H9 (cell line): Measurements from ENCODE around the gene PPP3CB. TPM values are rescaled to one million over a fixed set of nuclear protein-coding genes. Genes with fewer than 3 reads are reported as not detected.

Experiments
- DNase-seq: peaks from one replicate; pipeline ENCODE4 v3.0.0-alpha.2; 2017
- H2AFZ ChIP-seq: one replicate; pipeline ENCODE4 v1.6.1; 2013; ENCODE audit warnings: mild to moderate bottlenecking, low read length, control low read depth, moderate library complexity
- H2AK5ac ChIP-seq: 2 replicates; pipeline ENCODE4 v1.6.1; 2013; ENCODE audit warnings: low read length, control low read depth, mixed read lengths; ENCODE audit not compliant: insufficient read length
- H2BK120ac ChIP-seq: one replicate; pipeline ENCODE4 v1.6.1; 2013; ENCODE audit warnings: low read depth, mild to moderate bottlenecking, low read length, control low read depth, inconsistent platforms; ENCODE audit not compliant: poor library complexity, severe bottlenecking
- H2BK12ac ChIP-seq: 2 replicates; pipeline ENCODE4 v1.6.1; 2013; ENCODE audit warnings: low read length, control low read depth, mixed read lengths, low read depth; ENCODE audit not compliant: insufficient read length
- H2BK15ac ChIP-seq: 2 replicates; pipeline ENCODE4 v1.6.1; 2013; ENCODE audit warnings: low read depth, low read length, control low read depth
- H2BK20ac ChIP-seq: one replicate; pipeline ENCODE4 v1.6.1; 2013; ENCODE audit warnings: low read depth, mild to moderate bottlenecking, low read length, control low read depth, inconsistent platforms; ENCODE audit not compliant: poor library complexity, severe bottlenecking
- H2BK5ac ChIP-seq: 2 replicates; pipeline ENCODE4 v1.6.1; 2013; ENCODE audit warnings: low read length, control low read depth, mixed read lengths; ENCODE audit not compliant: insufficient read length
- H3K14ac ChIP-seq: 2 replicates; pipeline ENCODE4 v1.6.1; 2013; ENCODE audit warnings: low read length, control low read depth; ENCODE audit not compliant: insufficient read depth
- H3K18ac ChIP-seq: 2 replicates; pipeline ENCODE4 v1.6.1; 2013; ENCODE audit warnings: low read depth, mild to moderate bottlenecking, mixed read lengths, low read length, control low read depth; ENCODE audit not compliant: insufficient read length
- H3K23ac ChIP-seq: 2 replicates; pipeline ENCODE4 v1.6.1; 2013; ENCODE audit warnings: low read length, control low read depth, mixed read lengths, low read depth; ENCODE audit not compliant: insufficient read length
- H3K23me2 ChIP-seq: 2 replicates; pipeline ENCODE4 v1.6.1; 2013; ENCODE audit warnings: low read depth, mild to moderate bottlenecking, mixed read lengths, low read length, control low read depth; ENCODE audit not compliant: insufficient read length, poor library complexity, severe bottlenecking
- H3K27ac ChIP-seq: 2 replicates; pipeline ENCODE4 v1.5.1; 2013; ENCODE audit warnings: low read length, control low read depth, mixed read lengths, low read depth; ENCODE audit not compliant: insufficient read length
- H3K27me3 ChIP-seq: 2 replicates; pipeline ENCODE4 v1.6.1; 2013; ENCODE audit warnings: low read length, control low read depth, inconsistent platforms; ENCODE audit not compliant: insufficient read depth
- H3K4ac ChIP-seq: 2 replicates; pipeline ENCODE4 v1.6.1; 2013; ENCODE audit warnings: low read depth, mild to moderate bottlenecking, control low read depth, inconsistent platforms, low read length, moderate library complexity
- H3K4me1 ChIP-seq: 2 replicates; pipeline ENCODE4 v1.6.1; 2013; ENCODE audit warnings: low read length, control low read depth, inconsistent platforms; ENCODE audit not compliant: insufficient read depth
- H3K4me2 ChIP-seq: 2 replicates; pipeline ENCODE4 v1.6.1; 2013; ENCODE audit warnings: low read length, control low read depth, mixed read lengths; ENCODE audit not compliant: insufficient read length, insufficient read depth
- H3K56ac ChIP-seq: 2 replicates; pipeline ENCODE4 v1.6.1; 2013; ENCODE audit warnings: low read depth, mild to moderate bottlenecking, mixed read lengths, low read length, control low read depth; ENCODE audit not compliant: insufficient read length
- H3K79me1 ChIP-seq: 2 replicates; pipeline ENCODE4 v1.6.1; 2013; ENCODE audit warnings: low read depth, mild to moderate bottlenecking, moderate library complexity, low read length, control low read depth, inconsistent platforms; ENCODE audit not compliant: insufficient read depth, poor library complexity, severe bottlenecking
- H3K79me2 ChIP-seq: 2 replicates; pipeline ENCODE4 v1.6.1; 2013; ENCODE audit warnings: low read length, control low read depth, inconsistent platforms; ENCODE audit not compliant: insufficient read depth
- H3K9ac ChIP-seq: 2 replicates; pipeline ENCODE4 v1.6.1; 2013; ENCODE audit warnings: low read length, control low read depth, mixed read lengths; ENCODE audit not compliant: insufficient read length; ENCODE audit errors: extremely low read depth
- H3K9me3 ChIP-seq: one replicate; pipeline ENCODE4 v1.6.1; 2013; ENCODE audit warnings: low read depth, low read length, inconsistent platforms; ENCODE audit not compliant: control insufficient read depth
- H3T11ph ChIP-seq: one replicate; pipeline ENCODE4 v1.6.1; 2013; ENCODE audit warnings: mild to moderate bottlenecking, low read length, control low read depth, inconsistent platforms
- H4K20me1 ChIP-seq: one replicate; pipeline ENCODE4 v1.6.1; 2013; ENCODE audit not compliant: control insufficient read depth, insufficient read length, insufficient read depth
- H4K5ac ChIP-seq: 2 replicates; pipeline ENCODE4 v1.6.1; 2013; ENCODE audit warnings: low read depth, mild to moderate bottlenecking, mixed read lengths, low read length, control low read depth; ENCODE audit not compliant: insufficient read length
- H4K8ac ChIP-seq: replicated peaks from 2 replicates; pipeline ENCODE4 v1.6.1; 2013; ENCODE audit warnings: low read length, control low read depth, mixed read lengths, low read depth; ENCODE audit not compliant: insufficient read length
- H4K91ac ChIP-seq: 2 replicates; pipeline ENCODE4 v1.6.1; 2013; ENCODE audit warnings: low read depth, mild to moderate bottlenecking, moderate library complexity, mixed read lengths, low read length, control low read depth; ENCODE audit not compliant: insufficient read length
- H3K27ac Mint-ChIP-seq, 3 experiments: 2 replicates in 2 of 3; 3 replicates in 1 of 3; pipeline ENCODE4 v1.8.0; 2020 to 2021; ENCODE audit warnings: mixed read lengths in 3 of 3, mild to moderate bottlenecking in 1 of 3, moderate library complexity in 1 of 3
- H3K27me3 Mint-ChIP-seq: 2 replicates; pipeline ENCODE4 v1.8.0; 2021; ENCODE audit warnings: low read depth, mild to moderate bottlenecking, moderate library complexity, mixed read lengths
- H3K36me3 Mint-ChIP-seq, 3 experiments: 2 replicates in 2 of 3; 3 replicates in 1 of 3; pipeline ENCODE4 v1.8.0; 2020 to 2021; ENCODE audit warnings: low read depth in 3 of 3, mixed read lengths in 3 of 3; ENCODE audit not compliant: insufficient read depth in 1 of 3
- H3K4me1 Mint-ChIP-seq, 2 experiments: 2 replicates each; pipeline ENCODE4 v1.8.0; 2020; ENCODE audit warnings: mixed read lengths in 2 of 2
- H3K4me3 Mint-ChIP-seq, 2 experiments: 2 replicates in 1 of 2; 3 replicates in 1 of 2; pipeline ENCODE4 v1.8.0; 2020 to 2021; ENCODE audit warnings: mild to moderate bottlenecking in 2 of 2, mixed read lengths in 2 of 2, moderate library complexity in 1 of 2
- H3K9me3 Mint-ChIP-seq, 2 experiments: 2 replicates in 1 of 2; 3 replicates in 1 of 2; pipeline ENCODE4 v1.8.0; 2020; ENCODE audit warnings: mild to moderate bottlenecking in 2 of 2, mixed read lengths in 2 of 2, moderate library complexity in 1 of 2
- CTCF ChIP-seq: fragments of 200-600 bp; sonication (generic); conservative IDR thresholded peaks from 3 replicates; pipeline ENCODE4 v1.8.0; 2021; ENCODE audit warnings: antibody characterized with exemption, mild to moderate bottlenecking
- total RNA-seq: library from RNA; stranded (reverse); gene quantifications from 2 replicates; pipeline ENCODE4 v1.2.1, GENCODE V29; 2021

PPP3CB gene
- total RNA-seq, 1 experiment from 2014 or later: 37.3 TPM

- Histone ChIP-seq H3K4ac (no peak overlapping the region), H2AK5ac (no peak overlapping the region), H3K23ac (no peak overlapping the region), H3K18ac (no peak overlapping the region), H2BK12ac (no peak overlapping the region), H4K5ac (no peak overlapping the region), H2BK20ac (no peak overlapping the region), H3K56ac (no peak overlapping the region), H3K27me3 (no peaks in the 10 kb centered on the region), H3T11ph (no peak overlapping the region), H3K14ac (no peak overlapping the region), H3K9ac (no peak overlapping the region), H4K8ac (no peak overlapping the region), H2AFZ (no peak overlapping the region), H3K4me2 (no peak overlapping the region), H3K9me3 (no peaks in the 10 kb centered on the region), H2BK5ac (no peak overlapping the region), H3K27ac (no peak overlapping the region), H3K4me1 (no peaks in the 10 kb centered on the region), H2BK15ac (no peak overlapping the region), H4K91ac (no peak overlapping the region), H2BK120ac (no peak overlapping the region), H3K23me2 (no peaks in the 10 kb centered on the region), H3K79me2 (no peaks in the 10 kb centered on the region), H3K79me1 (no peaks in the 10 kb centered on the region), H4K20me1 (no peaks in the 10 kb centered on the region)
- Mint-ChIP-seq H3K36me3 (peaks cover 2 to 59% (median 36%) of the 10 kb centered on the region in 3 experiments; a peak in 6 of 7 replicates), H3K27me3 (no peaks in the 10 kb centered on the region), H3K27ac (no peak overlapping the region), H3K9me3 (no peaks in the 10 kb centered on the region), H3K4me3 (no peak overlapping the region), H3K4me1 (no peaks in the 10 kb centered on the region)
- no peak for DNase-seq
- no peak for TF ChIP-seq CTCF
These were observed 26.2 kb downstream of the PPP3CB start for GRCh38 chr10:73469579-73469978.
